OCI-LY7 (cell line): ENCODE measurements around the gene CYP24A1. TPM values are rescaled to one million over a fixed set of nuclear protein-coding genes. Genes with fewer than 3 reads are reported as not detected.

Experiments
- BruUV-seq: library from RNA; stranded (reverse); fragments of 400-500 nt; replicated peaks from 2 replicates; lab custom pipeline; 2021; lab: Mats Ljungman, UMichigan
- CTCF ChIA-PET: fragments of 300-600 bp; sonication (Branson Sonifier 250); formaldehyde crosslinking; loops from one replicate; lab custom pipeline; 2022; ENCODE audit warnings: antibody characterized with exemption; ENCODE audit not compliant: unreplicated experiment; lab: Charles Lee
- POLR2A ChIA-PET: fragments of 300-600 bp; sonication (Branson Sonifier 250); formaldehyde crosslinking; loops from one replicate; lab custom pipeline; 2022; ENCODE audit warnings: antibody characterized with exemption; lab: Charles Lee
- DNase-seq: peaks from one replicate; pipeline ENCODE4 v3.0.0-alpha.2; 2015; ENCODE audit warnings: low spot score
- H2AFZ ChIP-seq: fragments of 200-600 bp; sonication (generic), shearing (Covaris generic); 2 replicates; pipeline ENCODE4 v1.6.1; 2014; ENCODE audit warnings: mild to moderate bottlenecking, antibody characterized with exemption, low read length, moderate library complexity
- H3K27ac ChIP-seq: fragments of 200-600 bp; sonication (generic); 2 replicates; pipeline ENCODE4 v1.5.1; 2014; ENCODE audit warnings: mixed run types, low read depth, mild to moderate bottlenecking, moderate library complexity, low read length, inconsistent platforms; ENCODE audit not compliant: poor library complexity, severe bottlenecking
- H3K36me3 ChIP-seq: fragments of 200-600 bp; sonication (generic); 2 replicates; pipeline ENCODE4 v1.6.1; 2014; ENCODE audit warnings: mild to moderate bottlenecking, antibody characterized with exemption, low read length, moderate library complexity, mixed read lengths; ENCODE audit not compliant: insufficient read depth
- H3K4me1 ChIP-seq: fragments of 200-600 bp; sonication (generic); 2 replicates; pipeline ENCODE4 v1.5.1; 2014; ENCODE audit warnings: mild to moderate bottlenecking, low read length; ENCODE audit not compliant: insufficient read depth, poor library complexity, severe bottlenecking
- H3K4me2 ChIP-seq: fragments of 200-600 bp; sonication (generic); 2 replicates; pipeline ENCODE4 v1.6.1; 2014; ENCODE audit warnings: mild to moderate bottlenecking, low read length
- H3K4me3 ChIP-seq: fragments of 200-600 bp; sonication (generic); 2 replicates; pipeline ENCODE4 v1.5.1; 2014; ENCODE audit warnings: mild to moderate bottlenecking, low read depth, low read length; ENCODE audit not compliant: poor library complexity, severe bottlenecking
- H3K79me2 ChIP-seq: fragments of 200-600 bp; sonication (generic); 2 replicates; pipeline ENCODE4 v1.6.1; 2016; ENCODE audit warnings: low read depth, mild to moderate bottlenecking, low read length, moderate library complexity, mixed read lengths; ENCODE audit not compliant: insufficient read depth
- H3K9me2 ChIP-seq: fragments of 200-600 bp; sonication (generic); 2 replicates; pipeline ENCODE4 v1.6.1; 2016; ENCODE audit warnings: mild to moderate bottlenecking, low read length, mixed read lengths; ENCODE audit not compliant: insufficient read depth
- H3K9me3 ChIP-seq: fragments of 200-600 bp; sonication (generic); 2 replicates; pipeline ENCODE4 v1.6.1; 2014; ENCODE audit warnings: mild to moderate bottlenecking, mixed run types, low read length, mixed read lengths
- H4K20me1 ChIP-seq: fragments of 200-600 bp; sonication (generic); 2 replicates; pipeline ENCODE4 v1.6.1; 2014; ENCODE audit warnings: mild to moderate bottlenecking, antibody characterized with exemption, low read length, moderate library complexity, mixed read lengths; ENCODE audit not compliant: insufficient read depth
- CTCF ChIP-seq: fragments of 200-600 bp; sonication (generic); conservative IDR thresholded peaks from 2 replicates; pipeline ENCODE4 v1.5.1; 2014; ENCODE audit warnings: mild to moderate bottlenecking, antibody characterized with exemption, low read length, moderate library complexity, mixed read lengths
- EZH2phosphoT487 ChIP-seq: fragments of 200-600 bp; sonication (generic); IDR thresholded peaks from 2 replicates; pipeline ENCODE4 v1.6.1; 2018; ENCODE audit warnings: low read depth, borderline replicate concordance, mild to moderate bottlenecking, mixed run types, antibody characterized with exemption, low read length, moderate library complexity, mixed read lengths
- intact Hi-C: fragments of 100-400 bp; cut with micrococcal nuclease; formaldehyde crosslinking; loops from one replicate; pipeline ENCODE4 v1.10.0; 2022; ENCODE audit not compliant: unreplicated experiment
- total RNA-seq, 2 experiments: library from RNA; depleted of rRNA in 1 of 2; stranded (reverse); fragments of >200 nt in 1 of 2; shearing (Covaris generic) in 1 of 2; gene quantifications; 2 replicates each; pipeline ENCODE4 v1.2.3, GENCODE V29; 2014 to 2022

CYP24A1 gene
- total RNA-seq, 2 experiments from 2014 or later = not detected

GRCh38 chr20:54151511-54152226 lies 22.1 kb downstream of the CYP24A1 start:
- Histone ChIP-seq H4K20me1 (no peaks in the 10 kb centered on the region), H3K79me2 (no peaks in the 10 kb centered on the region), H3K9me3 (no peaks in the 10 kb centered on the region), H3K9me2 (no peaks in the 10 kb centered on the region), H2AFZ (no peak overlapping the region), H3K4me2 (no peak overlapping the region), H3K27ac (no peak overlapping the region), H3K4me3 (no peak overlapping the region), H3K4me1 (no peaks in the 10 kb centered on the region), H3K36me3 (no peaks in the 10 kb centered on the region)
- TF ChIP-seq CTCF (no peak), EZH2phosphoT487 (no peak)
- no peak for DNase-seq
- POLR2A ChIA-PET = no interaction called here
- BruUV-seq = no TSS peak
- CTCF ChIA-PET = no interaction called here
- intact Hi-C loops = no loop called here

DNA sequence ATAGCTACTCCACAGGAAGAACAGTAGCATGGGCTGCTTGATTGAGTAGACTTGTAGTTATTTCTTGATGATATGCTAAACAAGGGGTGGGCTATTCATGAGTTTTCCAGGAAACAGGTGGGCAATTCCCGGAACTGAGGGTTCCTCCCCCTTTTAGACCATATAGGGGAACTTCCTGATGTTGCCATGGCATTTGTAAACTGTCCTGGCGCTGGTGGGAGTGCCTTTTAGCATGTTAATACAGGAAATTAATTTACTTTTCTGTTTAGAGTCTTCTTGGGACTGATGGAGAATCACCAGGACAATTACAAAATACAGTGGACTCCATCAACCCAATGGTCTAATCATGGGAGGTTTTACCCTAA lies 22.7 kb downstream of the CYP24A1 start:
- CTCF ChIA-PET = no interaction called here
- Histone ChIP-seq H3K27ac (no peak overlapping the region), H3K4me2 (no peak overlapping the region), H3K36me3 (no peaks in the 10 kb centered on the region), H3K9me3 (no peaks in the 10 kb centered on the region), H3K4me3 (no peak overlapping the region), H3K79me2 (no peaks in the 10 kb centered on the region), H2AFZ (no peak overlapping the region), H4K20me1 (no peaks in the 10 kb centered on the region), H3K4me1 (no peaks in the 10 kb centered on the region), H3K9me2 (no peaks in the 10 kb centered on the region)
- no peak for TF ChIP-seq CTCF
- no peak for TF ChIP-seq EZH2phosphoT487
- BruUV-seq = no TSS peak
- intact Hi-C loops = no loop called here
- DNase-seq = no peak
- POLR2A ChIA-PET = no interaction called here

GRCh38 chr20:54149765-54150264 lies 24.0 kb downstream of the CYP24A1 start:
- no peak for DNase-seq
- ChIA-PET CTCF (no interaction called here), POLR2A (no interaction called here)
- H3K9me3 ChIP-seq = no peaks in the 10 kb centered on the region
- intact Hi-C loops = no loop called here
- H3K9me2 ChIP-seq = no peaks in the 10 kb centered on the region
- H4K20me1 ChIP-seq = no peaks in the 10 kb centered on the region
- no TSS peak for BruUV-seq
- no peak overlapping the region for H3K27ac ChIP-seq
- H2AFZ ChIP-seq = no peak overlapping the region
- H3K36me3 ChIP-seq = no peaks in the 10 kb centered on the region
- no peak overlapping the region for H3K4me3 ChIP-seq
- H3K79me2 ChIP-seq = no peaks in the 10 kb centered on the region
- no peak for TF ChIP-seq CTCF
- TF ChIP-seq EZH2phosphoT487 = no peak
- H3K4me1 ChIP-seq = no peaks in the 10 kb centered on the region
- H3K4me2 ChIP-seq = no peak overlapping the region
